SK-N-SH treated with all-trans-retinoic acid at 6 μM for 48 hours (cell line): ENCODE data around the gene TIMP2.

Source experiments
- ARNTL ChIP-seq: fragments of 450-650 bp; formaldehyde crosslinking; IDR thresholded peaks from 2 replicates; pipeline ENCODE4 v1.5.0; 2020; ENCODE audit warnings: low read depth, mild to moderate bottlenecking, moderate library complexity, borderline replicate concordance
- CREB5 ChIP-seq: fragments of 250-450 bp; sonication (Bioruptor Pico); IDR thresholded peaks from 2 replicates; pipeline ENCODE4 v1.5.1; 2020; ENCODE audit warnings: low read depth, mild to moderate bottlenecking, moderate library complexity
- CSDC2 ChIP-seq: fragments of 250-450 bp; sonication (Bioruptor Pico); IDR thresholded peaks from 2 replicates; pipeline ENCODE4 v1.5.0; 2020; ENCODE audit warnings: mild to moderate bottlenecking, moderate library complexity
- ISL1 ChIP-seq: fragments of 250-450 bp; sonication (Bioruptor Pico); IDR thresholded peaks from 2 replicates; pipeline ENCODE4 v2.1.2; 2022; ENCODE audit warnings: mild to moderate bottlenecking, moderate library complexity
- OSR1 ChIP-seq: fragments of 250-450 bp; sonication (Bioruptor Pico); IDR thresholded peaks from 2 replicates; pipeline ENCODE4 v1.8.0; 2022; ENCODE audit warnings: moderate library complexity, mild to moderate bottlenecking, inconsistent platforms
- PATZ1 ChIP-seq: fragments of 250-450 bp; sonication (Bioruptor Pico); IDR thresholded peaks from 2 replicates; pipeline ENCODE4 v1.8.0; 2020; ENCODE audit warnings: mild to moderate bottlenecking, moderate library complexity, borderline replicate concordance
- POU6F1 ChIP-seq: fragments of 250-450 bp; sonication (Bioruptor Pico); IDR thresholded peaks from 2 replicates; pipeline ENCODE4 v1.8.0; 2021; ENCODE audit warnings: low read depth, mild to moderate bottlenecking, moderate library complexity, borderline replicate concordance
- SNAI2 ChIP-seq: fragments of 250-450 bp; sonication (Bioruptor Pico); IDR thresholded peaks from 2 replicates; pipeline ENCODE4 v1.5.0; 2020; ENCODE audit warnings: mild to moderate bottlenecking, moderate library complexity
- TOX ChIP-seq: fragments of 250-450 bp; sonication (Bioruptor Pico); IDR thresholded peaks from 2 replicates; pipeline ENCODE4 v1.8.0; 2021; ENCODE audit warnings: mild to moderate bottlenecking, moderate library complexity, borderline replicate concordance
- TSHZ2 ChIP-seq: fragments of 250-450 bp; sonication (Bioruptor Pico); IDR thresholded peaks from 2 replicates; pipeline ENCODE4 v1.5.0; 2020; ENCODE audit warnings: mild to moderate bottlenecking, moderate library complexity
- ZFP30 ChIP-seq: fragments of 450-650 bp; formaldehyde crosslinking; IDR thresholded peaks from 2 replicates; pipeline ENCODE4 v1.5.0; 2022; ENCODE audit warnings: mild to moderate bottlenecking, moderate library complexity

- TF ChIP-seq PATZ1 (no peak), TSHZ2 (CRISPR knock-in tag) (no peak), TOX (CRISPR knock-in tag) (no peak), CREB5 (CRISPR knock-in tag) (no peak), SNAI2 (no peak), OSR1 (no peak), POU6F1 (CRISPR knock-in tag) (no peak), ZFP30 (CRISPR knock-in tag) (no peak), ISL1 (no peak), ARNTL (CRISPR knock-in tag) (no peak), CSDC2 (CRISPR knock-in tag) (no peak)
These were observed 56.8 kb downstream of the TIMP2 start for GRCh38 chr17:78868391-78868790.
